ENCODE measurements around the gene PLPPR3. TPM values are rescaled to one million over a fixed set of nuclear protein-coding genes. Genes with fewer than 3 reads are reported as not detected.

PLPPR3 gene
- total and polyA plus RNA-seq, 2 donors (not counting 1 experiment from before 2014, with no cell fraction given) = 0.19 to 2.5 TPM

- TF ChIP-seq CTCF (conservative IDR thresholded peaks at IDR 0.05 in 1 of 2, IDR thresholded peaks at IDR 0.05 in 1 of 2; ENCODE audit: low read depth in 1 of 2, low read length in 2 of 2) (no peak), EZH2 (IDR thresholded peaks at IDR 0.05; ENCODE audit: low read length, missing control alignments) (no peak)
- DNase-seq (ENCODE audit: low read depth in 2 of 2) = peak; percentile 90 to 97
- Histone ChIP-seq H3K9ac (ENCODE audit: insufficient read depth, low read length) (peak overlapping the region; percentile 53), H3K4me3 (replicated peaks in 1 of 4; ENCODE audit: control extremely low read depth in 1 of 4, insufficient read depth in 1 of 4, low read depth in 3 of 4, low read length in 4 of 4) (no peak overlapping the region), H3K9me3 (ENCODE audit: control insufficient read depth, insufficient read depth, low read depth, low read length) (no peaks in the 10 kb centered on the region), H3K27me3 (ENCODE audit: control insufficient read depth, insufficient read depth, low read length) (no peaks in the 10 kb centered on the region), H3K27ac (ENCODE audit: insufficient read depth, low read length) (peak overlapping the region; percentile 82), H4K20me1 (ENCODE audit: control insufficient read depth, extremely low read depth, insufficient read depth, low read length) (no peaks in the 10 kb centered on the region), H3K36me3 (ENCODE audit: control insufficient read depth, insufficient read depth, low read length) (no peaks in the 10 kb centered on the region), H2AFZ (ENCODE audit: low read length) (peak overlapping the region; percentile 76), H3K79me2 (ENCODE audit: control insufficient read depth, insufficient read depth, low read length) (no peaks in the 10 kb centered on the region), H3K4me1 (ENCODE audit: control insufficient read depth, extremely low read depth, insufficient read depth, low read length) (peaks cover 10% of the 10 kb centered on the region), H3K4me2 (ENCODE audit: extremely low read depth, insufficient read depth, low read length) (peak overlapping the region; percentile 8)
Measured at GRCh38 chr19:778910-779653, 42.7 kb downstream of the PLPPR3 start.

- no peak overlapping the region for H3K4me2 ChIP-seq (ENCODE audit: extremely low read depth, insufficient read depth, low read length)
- no peaks in the 10 kb centered on the region for H4K20me1 ChIP-seq (ENCODE audit: control insufficient read depth, extremely low read depth, insufficient read depth, low read length)
- no peaks in the 10 kb centered on the region for H3K9me3 ChIP-seq (ENCODE audit: control insufficient read depth, insufficient read depth, low read depth, low read length)
- H3K36me3 ChIP-seq (ENCODE audit: control insufficient read depth, insufficient read depth, low read length) = no peaks in the 10 kb centered on the region
- no peaks in the 10 kb centered on the region for H3K27me3 ChIP-seq (ENCODE audit: control insufficient read depth, insufficient read depth, low read length)
- no peaks in the 10 kb centered on the region for H3K79me2 ChIP-seq (ENCODE audit: control insufficient read depth, insufficient read depth, low read length)
- H3K4me1 ChIP-seq (ENCODE audit: control insufficient read depth, extremely low read depth, insufficient read depth, low read length) = peaks cover 3% of the 10 kb centered on the region
- DNase-seq (ENCODE audit: low read depth in 2 of 2) = no peak
- TF ChIP-seq EZH2 (IDR thresholded peaks at IDR 0.05; ENCODE audit: low read length, missing control alignments) (no peak), CTCF (conservative IDR thresholded peaks at IDR 0.05 in 1 of 2, IDR thresholded peaks at IDR 0.05 in 1 of 2; ENCODE audit: low read depth in 1 of 2, low read length in 2 of 2) (no peak)
- H2AFZ ChIP-seq (ENCODE audit: low read length) = no peak overlapping the region
- no peak overlapping the region for H3K9ac ChIP-seq (ENCODE audit: insufficient read depth, low read length)
- H3K27ac ChIP-seq (ENCODE audit: insufficient read depth, low read length) = no peak overlapping the region
- no peak overlapping the region for H3K4me3 ChIP-seq (replicated peaks in 1 of 4; ENCODE audit: control extremely low read depth in 1 of 4, insufficient read depth in 1 of 4, low read depth in 3 of 4, low read length in 4 of 4)
Measured at GRCh38 chr19:776549-776948, 45.2 kb downstream of the PLPPR3 start.

GRCh38 chr19:772730-773436, 48.9 kb downstream of the PLPPR3 start:
- Histone ChIP-seq H2AFZ (ENCODE audit: low read length) (no peak overlapping the region), H3K79me2 (ENCODE audit: control insufficient read depth, insufficient read depth, low read length) (no peaks in the 10 kb centered on the region), H3K27me3 (ENCODE audit: control insufficient read depth, insufficient read depth, low read length) (no peaks in the 10 kb centered on the region), H3K4me2 (ENCODE audit: extremely low read depth, insufficient read depth, low read length) (no peak overlapping the region), H3K27ac (ENCODE audit: insufficient read depth, low read length) (no peak overlapping the region), H3K9ac (ENCODE audit: insufficient read depth, low read length) (no peak overlapping the region), H3K4me1 (ENCODE audit: control insufficient read depth, extremely low read depth, insufficient read depth, low read length) (no peaks in the 10 kb centered on the region), H3K36me3 (ENCODE audit: control insufficient read depth, insufficient read depth, low read length) (no peaks in the 10 kb centered on the region), H3K9me3 (ENCODE audit: control insufficient read depth, insufficient read depth, low read depth, low read length) (no peaks in the 10 kb centered on the region), H3K4me3 (replicated peaks in 1 of 4; ENCODE audit: control extremely low read depth in 1 of 4, insufficient read depth in 1 of 4, low read depth in 3 of 4, low read length in 4 of 4) (no peak overlapping the region), H4K20me1 (ENCODE audit: control insufficient read depth, extremely low read depth, insufficient read depth, low read length) (no peaks in the 10 kb centered on the region)
- TF ChIP-seq CTCF (conservative IDR thresholded peaks at IDR 0.05 in 1 of 2, IDR thresholded peaks at IDR 0.05 in 1 of 2; ENCODE audit: low read depth in 1 of 2, low read length in 2 of 2) (no peak), EZH2 (IDR thresholded peaks at IDR 0.05; ENCODE audit: low read length, missing control alignments) (no peak)
- no peak for DNase-seq (ENCODE audit: low read depth in 2 of 2)
